Endodermal cell (in vitro differentiated cells): ENCODE results near the gene IL4I1. TPM values are rescaled to one million over a fixed set of nuclear protein-coding genes. Genes with fewer than 3 reads are reported as not detected.

ENCODE experiments used
- DNase-seq: peaks from one replicate; pipeline ENCODE4 v3.0.0-alpha.2; 2017
- H3K27ac ChIP-seq: 2 replicates; pipeline ENCODE4 v1.5.1; 2013; ENCODE audit warnings: mild to moderate bottlenecking, low read depth, low read length, moderate library complexity
- H3K27me3 ChIP-seq: 2 replicates; pipeline ENCODE4 v1.6.1; 2013; ENCODE audit warnings: mild to moderate bottlenecking, low read length, moderate library complexity; ENCODE audit not compliant: insufficient read depth, control insufficient read depth, poor library complexity, severe bottlenecking
- H3K36me3 ChIP-seq: 2 replicates; pipeline ENCODE4 v1.7.0; 2013; ENCODE audit warnings: mild to moderate bottlenecking, low read length, moderate library complexity; ENCODE audit not compliant: control insufficient read depth, insufficient read depth
- H3K4me1 ChIP-seq: one replicate; pipeline ENCODE4 v1.7.0; 2013; ENCODE audit warnings: low read length; ENCODE audit not compliant: control insufficient read depth, insufficient read depth
- H3K4me3 ChIP-seq: 2 replicates; pipeline ENCODE4 v1.5.1; 2013; ENCODE audit warnings: mild to moderate bottlenecking, low read length, moderate library complexity
- H3K9ac ChIP-seq: 2 replicates; pipeline ENCODE4 v1.6.1; 2013; ENCODE audit warnings: mild to moderate bottlenecking, low read length, moderate library complexity; ENCODE audit not compliant: poor library complexity, severe bottlenecking; ENCODE audit errors: extremely low read depth
- H3K9me3 ChIP-seq: 2 replicates; pipeline ENCODE4 v1.6.1; 2013; ENCODE audit warnings: mild to moderate bottlenecking, low read length, moderate library complexity; ENCODE audit not compliant: control insufficient read depth
- H3K27ac Mint-ChIP-seq: 2 replicates; pipeline ENCODE4 v1.8.0; 2020; ENCODE audit warnings: mixed read lengths
- H3K27me3 Mint-ChIP-seq: 2 replicates; pipeline ENCODE4 v1.8.0; 2021; ENCODE audit warnings: mild to moderate bottlenecking, mixed read lengths; ENCODE audit not compliant: insufficient read depth
- H3K36me3 Mint-ChIP-seq: 2 replicates; pipeline ENCODE4 v1.8.0; 2020; ENCODE audit warnings: low read depth, mixed read lengths
- H3K4me1 Mint-ChIP-seq: 2 replicates; pipeline ENCODE4 v1.8.0; 2020; ENCODE audit warnings: mixed read lengths
- H3K4me3 Mint-ChIP-seq: 2 replicates; pipeline ENCODE4 v1.8.0; 2020; ENCODE audit warnings: mild to moderate bottlenecking, moderate library complexity, mixed read lengths
- H3K9me3 Mint-ChIP-seq: 2 replicates; pipeline ENCODE4 v1.8.0; 2020; ENCODE audit warnings: mild to moderate bottlenecking, mixed read lengths
- WGBS, 2 experiments: methylation state at CpG; one replicate each; pipeline versions ENCODE4 v1.1.5 to v1.1.7; 2013; ENCODE audit warnings: missing lambda C conversion rate in 2 of 2, mixed read lengths in 1 of 2; ENCODE audit not compliant: insufficient coverage in 1 of 2, insufficient read length in 1 of 2; 5-methylcytosine and 5-hydroxymethylcytosine counted together
- total RNA-seq, 2 donors: library from RNA; stranded (reverse); fragmentation: NEBNext Ultra II Directional in 1 of 2; extraction: Animal tissue kit (Norgen Biotek cat#: 25700) in 1 of 2; gene quantifications; 2 replicates in 1 of 2; 3 replicates in 1 of 2; pipeline ENCODE4 v1.2.1, GENCODE V29; 2021
- TF ChIP-seq, protein P1 (sequence below): fragments of 200-600 bp; sonication (generic); conservative IDR thresholded peaks from 2 replicates; pipeline ENCODE4 v1.5.0; 2021; ENCODE audit warnings: antibody characterized with exemption, mild to moderate bottlenecking

The IL4I1 gene
- total RNA-seq, 2 donors from 2014 or later: 0.97 TPM; not detected in 1

DNA sequence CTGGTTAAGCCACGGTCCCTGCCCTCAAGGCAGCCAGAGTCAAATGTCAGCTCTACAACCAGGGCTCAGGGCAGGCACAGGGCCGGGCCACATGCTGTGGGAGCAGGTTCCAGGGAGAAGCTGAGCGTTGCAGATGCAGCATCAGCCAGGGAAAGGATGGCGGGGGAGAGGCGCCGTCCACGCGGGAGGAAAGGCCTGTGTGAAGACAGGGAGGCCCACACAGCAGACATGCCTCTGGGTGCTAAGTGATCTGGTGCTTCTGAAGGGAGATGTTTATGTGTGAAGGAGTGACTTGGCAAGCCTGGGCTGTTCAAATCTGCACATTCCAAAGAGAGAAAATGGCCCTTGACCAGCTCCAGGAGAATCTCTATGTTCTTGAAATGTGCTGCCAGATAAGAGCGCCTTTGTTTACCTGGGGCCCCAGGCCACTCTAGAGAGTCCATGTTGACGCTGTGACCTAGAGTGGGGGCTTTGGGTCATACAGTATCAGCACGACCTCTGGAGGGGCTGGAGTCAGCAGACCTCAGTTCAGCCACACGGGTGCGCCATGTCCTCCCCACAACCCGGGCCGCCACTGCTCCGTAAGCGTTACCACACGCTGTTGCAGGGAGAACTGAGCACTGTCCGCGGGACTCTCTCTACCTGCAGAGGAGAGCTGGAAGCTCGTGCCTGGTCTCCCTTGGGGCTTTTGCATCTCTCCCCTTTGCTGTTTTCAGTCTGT, 16.4 kb upstream of the IL4I1 start:
- H3K36me3 Mint-ChIP-seq: peaks cover 82% of the 10 kb centered on the region
- TF ChIP-seq, protein P1, sequence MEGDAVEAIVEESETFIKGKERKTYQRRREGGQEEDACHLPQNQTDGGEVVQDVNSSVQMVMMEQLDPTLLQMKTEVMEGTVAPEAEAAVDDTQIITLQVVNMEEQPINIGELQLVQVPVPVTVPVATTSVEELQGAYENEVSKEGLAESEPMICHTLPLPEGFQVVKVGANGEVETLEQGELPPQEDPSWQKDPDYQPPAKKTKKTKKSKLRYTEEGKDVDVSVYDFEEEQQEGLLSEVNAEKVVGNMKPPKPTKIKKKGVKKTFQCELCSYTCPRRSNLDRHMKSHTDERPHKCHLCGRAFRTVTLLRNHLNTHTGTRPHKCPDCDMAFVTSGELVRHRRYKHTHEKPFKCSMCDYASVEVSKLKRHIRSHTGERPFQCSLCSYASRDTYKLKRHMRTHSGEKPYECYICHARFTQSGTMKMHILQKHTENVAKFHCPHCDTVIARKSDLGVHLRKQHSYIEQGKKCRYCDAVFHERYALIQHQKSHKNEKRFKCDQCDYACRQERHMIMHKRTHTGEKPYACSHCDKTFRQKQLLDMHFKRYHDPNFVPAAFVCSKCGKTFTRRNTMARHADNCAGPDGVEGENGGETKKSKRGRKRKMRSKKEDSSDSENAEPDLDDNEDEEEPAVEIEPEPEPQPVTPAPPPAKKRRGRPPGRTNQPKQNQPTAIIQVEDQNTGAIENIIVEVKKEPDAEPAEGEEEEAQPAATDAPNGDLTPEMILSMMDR: peak; percentile 63
- Histone ChIP-seq H3K9ac (no peak overlapping the region), H3K4me1 (no peaks in the 10 kb centered on the region), H3K9me3 (no peaks in the 10 kb centered on the region), H3K36me3 (peaks cover 75% of the 10 kb centered on the region), H3K4me3 (no peak overlapping the region), H3K27ac (no peak overlapping the region), H3K27me3 (no peaks in the 10 kb centered on the region)
- H3K27ac Mint-ChIP-seq: peak overlapping the region; percentile 18
- H3K4me1 Mint-ChIP-seq: no peaks in the 10 kb centered on the region
- WGBS, 2 experiments: 95 to 96% methylated on average over 21 of the region's 21 CpGs
- no peaks in the 10 kb centered on the region for H3K27me3 Mint-ChIP-seq
- peaks cover 6% of the 10 kb centered on the region for H3K9me3 Mint-ChIP-seq
- no peak overlapping the region for H3K4me3 Mint-ChIP-seq
- DNase-seq: peak; percentile 80

DNA sequence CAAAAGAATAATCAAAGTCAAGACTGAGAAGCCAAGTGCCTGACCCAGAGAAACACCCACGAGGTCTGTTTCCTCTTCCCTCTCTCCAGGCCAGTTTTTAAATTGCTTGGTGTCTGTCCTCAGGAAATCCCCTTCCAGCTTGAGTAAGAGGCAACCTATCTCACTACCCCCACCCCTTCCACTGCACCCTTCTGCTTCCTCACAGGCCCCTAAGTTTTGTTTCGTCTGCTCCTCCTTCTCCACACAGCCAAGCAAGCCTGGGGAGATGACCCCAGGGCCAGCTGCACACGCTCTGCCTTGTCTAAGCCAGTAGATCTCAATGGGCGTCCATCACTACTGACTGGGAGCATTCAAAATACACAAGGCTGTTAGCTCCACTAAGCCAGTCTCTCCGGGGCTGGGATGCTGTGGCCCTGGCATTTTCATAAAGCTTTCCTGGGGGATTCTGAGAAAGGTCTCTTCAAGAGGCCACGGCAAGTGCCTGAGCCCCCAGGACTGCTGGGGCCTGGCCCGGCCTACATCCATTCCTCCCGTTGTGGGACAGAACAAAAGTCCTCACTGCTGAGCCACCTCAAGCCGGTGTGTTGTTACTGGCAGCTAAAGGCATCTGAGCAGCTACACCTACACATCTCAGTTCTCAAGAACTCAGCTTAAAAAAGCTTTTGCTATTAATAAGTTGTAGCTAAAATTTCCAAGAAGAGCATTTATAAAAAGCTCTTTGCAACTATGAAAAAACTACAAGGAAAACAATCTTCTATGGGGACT, 14.9 kb upstream of the IL4I1 start:
- Mint-ChIP-seq H3K36me3 (peaks cover 83% of the 10 kb centered on the region), H3K27ac (no peak overlapping the region), H3K9me3 (peaks cover 5% of the 10 kb centered on the region), H3K4me1 (no peaks in the 10 kb centered on the region), H3K4me3 (no peak overlapping the region), H3K27me3 (no peaks in the 10 kb centered on the region)
- DNase-seq: no peak
- no peak overlapping the region for H3K9ac ChIP-seq
- H3K27me3 ChIP-seq: no peaks in the 10 kb centered on the region
- WGBS, 2 experiments: 84 to 90% methylated on average over 8 to 9 of the region's 9 CpGs
- H3K36me3 ChIP-seq: peaks cover 68% of the 10 kb centered on the region
- H3K4me1 ChIP-seq: no peaks in the 10 kb centered on the region
- no peaks in the 10 kb centered on the region for H3K9me3 ChIP-seq
- no peak overlapping the region for H3K4me3 ChIP-seq
- H3K27ac ChIP-seq: no peak overlapping the region
- TF ChIP-seq, protein P1: no peak

DNA sequence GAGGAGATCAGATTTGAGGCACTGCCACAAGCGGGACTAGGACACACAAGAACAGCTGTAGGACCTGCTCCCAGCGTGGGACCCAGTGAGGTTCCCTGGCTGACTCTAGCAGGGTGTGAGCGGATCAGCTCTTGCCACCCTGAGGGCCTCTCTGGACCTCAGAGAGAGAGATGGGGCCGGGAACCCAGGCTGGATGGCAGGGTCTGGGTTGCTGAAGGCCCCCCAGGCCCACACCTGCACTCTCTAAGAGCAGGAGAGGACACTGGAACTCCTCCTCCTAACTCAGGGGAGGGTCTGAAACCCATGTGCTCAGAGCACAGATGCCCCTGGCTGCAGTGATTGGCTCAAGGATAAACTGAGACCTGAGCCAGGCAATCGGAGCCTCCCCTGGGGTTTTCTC, 13.5 kb upstream of the IL4I1 start:
- Mint-ChIP-seq H3K9me3 (no peaks in the 10 kb centered on the region), H3K27me3 (no peaks in the 10 kb centered on the region), H3K27ac (no peak overlapping the region), H3K4me3 (no peak overlapping the region), H3K36me3 (peaks cover 82% of the 10 kb centered on the region), H3K4me1 (no peaks in the 10 kb centered on the region)
- Histone ChIP-seq H3K9me3 (no peaks in the 10 kb centered on the region), H3K27ac (no peak overlapping the region), H3K4me3 (no peak overlapping the region), H3K4me1 (no peaks in the 10 kb centered on the region), H3K9ac (no peak overlapping the region), H3K36me3 (peaks cover 64% of the 10 kb centered on the region), H3K27me3 (no peaks in the 10 kb centered on the region)
- TF ChIP-seq, protein P1: no peak
- DNase-seq: no peak
- 93 to 100% methylated on average over 2 to 5 of the region's 5 CpGs for WGBS, 2 experiments
